ENCODE results near the gene JARID2. TPM values are rescaled to one million over a fixed set of nuclear protein-coding genes. Genes with fewer than 3 reads are reported as not detected.

JARID2 gene
- total RNA-seq, 1 donor from 2014 or later = 66.1 TPM

DNA sequence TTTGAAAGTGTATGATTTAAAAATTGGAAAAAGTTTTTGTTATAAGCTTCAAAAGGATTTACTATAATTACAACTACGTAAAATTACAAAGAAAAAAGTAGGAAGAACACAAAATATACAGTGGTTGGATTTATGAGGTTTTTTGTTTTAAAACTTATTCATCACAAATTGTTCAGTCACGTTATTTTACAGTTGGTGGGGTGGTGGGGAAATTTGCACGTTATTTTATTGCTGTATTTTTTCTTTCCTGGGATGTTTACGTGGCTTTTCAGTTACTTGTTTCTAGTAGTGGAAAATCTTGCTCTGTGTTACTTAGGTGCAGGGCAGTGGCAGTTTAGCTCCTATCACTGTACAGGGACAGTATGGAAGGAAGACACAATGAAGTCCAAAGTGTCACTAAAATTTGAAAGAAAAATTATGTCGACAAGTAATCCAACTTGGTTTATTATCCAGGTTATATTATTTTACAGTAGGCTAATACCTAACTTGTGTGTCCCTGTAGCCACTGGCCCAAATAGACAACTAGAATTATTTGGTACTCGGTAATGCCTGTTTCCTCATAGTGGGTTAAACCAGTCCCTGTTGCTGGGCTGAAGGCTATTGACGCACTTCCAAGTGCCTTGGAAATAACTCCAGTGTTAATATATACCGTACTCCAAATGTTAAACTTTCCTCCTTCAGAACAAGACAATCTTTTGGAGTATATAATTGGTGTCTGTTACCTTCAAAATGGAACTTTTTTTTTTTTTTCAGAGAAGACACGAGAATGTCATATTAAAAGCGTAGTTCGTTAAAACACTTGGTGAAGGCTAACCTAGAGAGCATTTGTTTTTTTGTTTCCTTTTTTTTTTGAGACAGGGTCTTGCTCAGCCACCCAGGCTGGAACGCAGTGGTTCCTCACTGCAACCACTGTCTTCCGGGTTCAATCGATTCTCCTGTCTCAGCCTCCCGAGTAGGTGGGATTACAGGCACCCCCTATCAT, 4.6 kb downstream of the JARID2 start:
- H3K4me3 Mint-ChIP-seq (ENCODE audit: unreplicated experiment) = peak overlapping the region; percentile 62
- TF ChIP-seq, protein P1, sequence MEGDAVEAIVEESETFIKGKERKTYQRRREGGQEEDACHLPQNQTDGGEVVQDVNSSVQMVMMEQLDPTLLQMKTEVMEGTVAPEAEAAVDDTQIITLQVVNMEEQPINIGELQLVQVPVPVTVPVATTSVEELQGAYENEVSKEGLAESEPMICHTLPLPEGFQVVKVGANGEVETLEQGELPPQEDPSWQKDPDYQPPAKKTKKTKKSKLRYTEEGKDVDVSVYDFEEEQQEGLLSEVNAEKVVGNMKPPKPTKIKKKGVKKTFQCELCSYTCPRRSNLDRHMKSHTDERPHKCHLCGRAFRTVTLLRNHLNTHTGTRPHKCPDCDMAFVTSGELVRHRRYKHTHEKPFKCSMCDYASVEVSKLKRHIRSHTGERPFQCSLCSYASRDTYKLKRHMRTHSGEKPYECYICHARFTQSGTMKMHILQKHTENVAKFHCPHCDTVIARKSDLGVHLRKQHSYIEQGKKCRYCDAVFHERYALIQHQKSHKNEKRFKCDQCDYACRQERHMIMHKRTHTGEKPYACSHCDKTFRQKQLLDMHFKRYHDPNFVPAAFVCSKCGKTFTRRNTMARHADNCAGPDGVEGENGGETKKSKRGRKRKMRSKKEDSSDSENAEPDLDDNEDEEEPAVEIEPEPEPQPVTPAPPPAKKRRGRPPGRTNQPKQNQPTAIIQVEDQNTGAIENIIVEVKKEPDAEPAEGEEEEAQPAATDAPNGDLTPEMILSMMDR (IDR thresholded peaks at IDR 0.05; ENCODE audit: unreplicated experiment) = no peak
- no peaks in the 10 kb centered on the region for H3K9me3 Mint-ChIP-seq (ENCODE audit: unreplicated experiment)
- H3K27me3 Mint-ChIP-seq (ENCODE audit: unreplicated experiment) = peaks cover 6% of the 10 kb centered on the region
- no peak for DNase-seq (ENCODE audit: low spot score)
- H3K27ac Mint-ChIP-seq (ENCODE audit: unreplicated experiment) = no peak overlapping the region
- peaks cover 57% of the 10 kb centered on the region for H3K4me1 Mint-ChIP-seq (ENCODE audit: unreplicated experiment)
- peaks cover 13% of the 10 kb centered on the region for H3K36me3 Mint-ChIP-seq (ENCODE audit: low read depth, unreplicated experiment)

DNA sequence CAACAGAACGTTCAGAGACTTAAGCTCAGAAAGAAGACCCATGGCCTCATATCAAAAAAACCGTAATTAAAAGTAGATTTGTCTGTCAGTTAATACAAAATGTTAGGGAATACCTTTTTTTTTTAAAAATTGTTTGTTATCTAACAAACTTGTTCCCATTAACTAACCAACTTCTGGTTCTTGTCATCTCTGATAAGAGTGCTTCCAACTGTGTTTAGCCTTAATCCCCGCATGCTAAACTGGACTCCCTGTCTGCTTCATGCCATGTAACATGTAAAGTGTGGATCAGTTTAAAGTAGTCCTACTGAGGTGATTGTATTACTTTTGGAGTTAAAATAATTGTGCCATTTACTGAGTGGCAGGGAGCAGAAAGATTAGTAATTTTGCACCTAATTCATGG, 6.3 kb downstream of the JARID2 start:
- Mint-ChIP-seq H3K4me3 (ENCODE audit: unreplicated experiment) (no peak overlapping the region), H3K9me3 (ENCODE audit: unreplicated experiment) (no peaks in the 10 kb centered on the region), H3K4me1 (ENCODE audit: unreplicated experiment) (peaks cover 54% of the 10 kb centered on the region), H3K27me3 (ENCODE audit: unreplicated experiment) (peaks cover 6% of the 10 kb centered on the region), H3K36me3 (ENCODE audit: low read depth, unreplicated experiment) (peaks cover 8% of the 10 kb centered on the region), H3K27ac (ENCODE audit: unreplicated experiment) (peak overlapping the region; percentile 64)
- DNase-seq (ENCODE audit: low spot score) = no peak
- TF ChIP-seq, protein P1 (IDR thresholded peaks at IDR 0.05; ENCODE audit: unreplicated experiment) = no peak

DNA sequence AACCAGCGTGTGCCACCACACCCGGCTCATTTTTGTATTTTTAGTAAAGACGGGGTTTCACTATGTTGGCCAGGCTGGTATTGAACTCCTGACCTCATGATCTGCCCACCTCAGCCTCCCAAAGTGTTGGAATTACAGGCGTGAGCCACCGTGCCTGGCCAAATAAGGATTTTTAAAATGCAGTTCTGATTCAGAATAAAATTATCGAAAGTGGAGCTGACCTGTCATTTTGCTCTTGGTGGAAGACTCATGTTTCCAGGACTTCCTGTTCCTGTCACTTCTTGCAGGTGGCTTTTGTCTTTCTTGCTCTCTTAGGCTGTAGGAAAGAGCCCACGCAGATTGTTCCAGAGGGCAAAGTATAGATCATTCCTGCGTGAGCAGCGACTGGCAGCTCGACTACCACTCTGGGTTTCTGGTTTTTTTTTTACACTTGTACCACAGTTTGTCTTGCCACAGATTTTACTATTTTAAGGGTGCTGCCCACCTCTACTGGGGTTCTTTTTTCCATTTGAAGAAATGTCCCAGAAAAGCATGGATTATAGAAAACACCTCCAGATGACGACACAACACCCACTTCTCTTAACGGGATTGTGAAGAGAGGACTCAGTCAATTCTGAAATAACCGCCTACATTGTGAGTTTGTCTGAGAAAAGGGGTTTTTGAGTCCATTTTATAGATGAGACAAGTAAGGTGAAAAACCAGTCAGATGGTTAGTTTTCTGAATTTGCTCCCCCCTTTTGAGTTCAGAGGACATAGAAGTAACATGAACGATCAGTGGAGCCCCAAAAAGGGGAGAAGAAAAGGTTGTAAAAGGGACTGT, 7.5 kb downstream of the JARID2 start:
- Mint-ChIP-seq H3K36me3 (ENCODE audit: low read depth, unreplicated experiment) (peaks cover 8% of the 10 kb centered on the region), H3K9me3 (ENCODE audit: unreplicated experiment) (no peaks in the 10 kb centered on the region), H3K4me3 (ENCODE audit: unreplicated experiment) (peak overlapping the region; percentile 24), H3K4me1 (ENCODE audit: unreplicated experiment) (peaks cover 56% of the 10 kb centered on the region), H3K27ac (ENCODE audit: unreplicated experiment) (peak overlapping the region; percentile 45), H3K27me3 (ENCODE audit: unreplicated experiment) (peaks cover 5% of the 10 kb centered on the region)
- DNase-seq (ENCODE audit: low spot score) = no peak
- TF ChIP-seq, protein P1 (IDR thresholded peaks at IDR 0.05; ENCODE audit: unreplicated experiment) = no peak

DNA sequence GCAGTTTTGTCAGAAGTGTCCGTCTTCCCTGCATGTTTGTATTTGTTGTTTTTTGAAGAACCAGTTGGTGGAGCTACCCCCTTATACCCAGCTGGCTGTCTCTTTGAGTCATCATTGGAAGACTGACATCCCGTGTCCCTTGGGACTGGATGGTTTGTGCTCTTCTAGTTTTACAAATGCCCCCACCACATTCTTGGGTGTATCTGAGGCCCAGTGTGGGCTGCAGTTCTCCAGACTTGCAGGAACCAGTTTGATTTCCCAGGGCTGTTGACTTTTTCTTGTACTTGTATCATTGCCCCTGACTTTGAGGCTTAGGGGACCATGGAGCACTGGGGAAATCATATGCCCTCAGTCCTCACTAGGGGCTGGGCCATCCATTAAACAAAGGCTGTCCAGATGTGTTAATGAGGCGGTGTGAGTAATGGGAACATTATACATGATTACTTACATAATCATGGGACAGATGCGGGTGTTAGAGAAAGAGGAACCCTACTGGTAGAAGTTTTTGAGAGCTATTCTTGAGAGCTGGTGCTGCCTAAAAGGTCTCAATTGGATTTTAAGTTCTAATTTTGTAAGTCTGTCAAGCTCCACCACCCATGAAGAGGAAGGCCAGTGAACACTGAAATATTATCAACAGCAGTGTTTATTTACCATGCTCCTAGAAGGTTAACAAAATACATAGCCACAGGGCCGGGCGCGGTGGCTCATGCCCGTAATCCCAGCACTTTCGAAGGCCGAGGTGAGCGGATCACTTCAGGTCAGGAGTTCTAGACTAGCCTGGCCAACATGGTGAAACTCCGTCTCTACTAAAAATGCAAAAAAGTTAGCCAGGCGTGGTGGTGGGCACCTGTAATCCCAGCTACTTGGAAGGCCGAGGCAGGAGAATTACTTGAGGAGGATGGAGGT, 8.5 kb downstream of the JARID2 start:
- Mint-ChIP-seq H3K9me3 (ENCODE audit: unreplicated experiment) (no peaks in the 10 kb centered on the region), H3K27me3 (ENCODE audit: unreplicated experiment) (no peaks in the 10 kb centered on the region), H3K4me3 (ENCODE audit: unreplicated experiment) (no peak overlapping the region), H3K4me1 (ENCODE audit: unreplicated experiment) (peaks cover 55% of the 10 kb centered on the region), H3K27ac (ENCODE audit: unreplicated experiment) (no peak overlapping the region), H3K36me3 (ENCODE audit: low read depth, unreplicated experiment) (peaks cover 4% of the 10 kb centered on the region)
- TF ChIP-seq, protein P1 (IDR thresholded peaks at IDR 0.05; ENCODE audit: unreplicated experiment) = no peak
- DNase-seq (ENCODE audit: low spot score) = no peak
